K562 (cell line): ENCODE results near the gene CSN3. TPM values are rescaled to one million over a fixed set of nuclear protein-coding genes. Genes with fewer than 3 reads are reported as not detected.

Source experiments
- ATAC-seq: fragments of 200-7000 bp; cut with Tn5 transposase; 3 replicates; pipeline ENCODE4 v1.9.1; 2020; ENCODE audit warnings: moderate library complexity
- BruUV-seq: library from RNA; stranded (reverse); fragments of 400-500 nt; replicated peaks from 2 replicates; lab custom pipeline; 2021; lab: Mats Ljungman, UMichigan
- CTCF ChIA-PET: fragments of 300-600 bp; formaldehyde crosslinking; extraction: SDS; loops from one replicate; lab custom pipeline; 2021; ENCODE audit warnings: low intra/inter-chr PET ratio; lab: Yijun Ruan, JAX
- POLR2A ChIA-PET: fragments of 300-600, 350-650 bp; sonication (Branson Sonifier 250); formaldehyde crosslinking; extraction: SDS; loops from one replicate; lab custom pipeline; 2021; ENCODE audit warnings: antibody characterized with exemption, inconsistent platforms; lab: Yijun Ruan, JAX
- DNase-seq, 4 experiments: peaks; one replicate each; pipeline versions ENCODE4 v3.0.0 to v3.0.0-alpha.2; 2011 to 2018; ENCODE audit warnings: low spot score in 3 of 4, mixed read lengths in 3 of 4; ENCODE audit errors: extremely low read depth in 1 of 4
- FAIRE-seq: peaks from 2 replicates; lab custom pipeline; 2011; peaks lifted over from hg19 to GRCh38; lab: Jason Lieb, UNC
- H2AFZ ChIP-seq: 2 replicates; pipeline ENCODE4 v1.6.0; 2011; ENCODE audit warnings: low read depth, low read length, control low read depth, inconsistent platforms
- H3K27ac ChIP-seq: fragments of 200-600 bp; 3 replicates; pipeline ENCODE4 v1.8.0; 2011; ENCODE audit warnings: low read depth, mild to moderate bottlenecking, control low read depth, inconsistent platforms, low read length, moderate library complexity, mixed read lengths; ENCODE audit errors: extremely low read depth
- H3K27me3 ChIP-seq, 2 experiments: fragments of 300-600 bp in 1 of 2; 2 replicates in 1 of 2; 3 replicates in 1 of 2; pipeline versions ENCODE4 v1.6.0 to v1.8.0; 2011; ENCODE audit warnings: inconsistent platforms in 2 of 2, low read length in 2 of 2, mild to moderate bottlenecking in 1 of 2, mixed read lengths in 1 of 2, moderate library complexity in 1 of 2; ENCODE audit not compliant: control insufficient read depth in 2 of 2, insufficient read depth in 2 of 2
- H3K36me3 ChIP-seq: fragments of 300-600 bp; 3 replicates; pipeline ENCODE4 v1.8.0; 2011; ENCODE audit warnings: mild to moderate bottlenecking, low read length, inconsistent platforms; ENCODE audit not compliant: control insufficient read depth, insufficient read depth
- H3K4me1 ChIP-seq, 2 experiments: fragments of 200-600 bp in 1 of 2; replicated peaks in 1 of 2; 2 replicates in 1 of 2; 3 replicates in 1 of 2; pipeline versions ENCODE4 v1.5.1 to v1.8.0; 2011; ENCODE audit warnings: inconsistent platforms in 2 of 2, low read length in 2 of 2, mild to moderate bottlenecking in 1 of 2, mixed read lengths in 1 of 2, moderate library complexity in 1 of 2; ENCODE audit not compliant: control insufficient read depth in 2 of 2, insufficient read depth in 2 of 2
- H3K4me2 ChIP-seq: 2 replicates; pipeline ENCODE4 v1.6.1; 2011; ENCODE audit warnings: low read length, control low read depth, inconsistent platforms, mixed read lengths; ENCODE audit not compliant: insufficient read depth
- H3K4me3 ChIP-seq: fragments of 200-600 bp; sonication (generic), shearing (Covaris generic); 2 replicates; pipeline ENCODE4 v1.5.1; 2016; ENCODE audit warnings: control low read depth, inconsistent platforms
- H3K79me2 ChIP-seq: fragments of 200-600 bp; 3 replicates; pipeline ENCODE4 v1.8.0; 2011; ENCODE audit warnings: low read length, inconsistent platforms; ENCODE audit not compliant: control insufficient read depth, insufficient read depth
- H3K9ac ChIP-seq, 2 experiments: 2 replicates each; pipeline versions ENCODE4 v1.6.0 to v1.6.1; 2011; ENCODE audit warnings: low read depth in 2 of 2, low read length in 2 of 2, control low read depth in 1 of 2, inconsistent platforms in 1 of 2, mild to moderate bottlenecking in 1 of 2, mixed read lengths in 1 of 2; ENCODE audit not compliant: insufficient read depth in 1 of 2
- H3K9me1 ChIP-seq: one replicate; pipeline ENCODE4 v1.6.0; 2011; ENCODE audit warnings: inconsistent platforms, mild to moderate bottlenecking, low read length, moderate library complexity; ENCODE audit not compliant: control insufficient read depth, insufficient read depth
- H3K9me3 ChIP-seq: replicated peaks from 2 replicates; pipeline ENCODE4 v1.5.1; 2011; ENCODE audit warnings: low read depth, low read length, inconsistent platforms; ENCODE audit not compliant: control insufficient read depth, insufficient read depth
- H4K20me1 ChIP-seq: replicated peaks from 2 replicates; pipeline ENCODE4 v1.6.1; 2011; ENCODE audit warnings: low read length, inconsistent platforms, mixed read lengths; ENCODE audit not compliant: control insufficient read depth, insufficient read depth
- ELF4 ChIP-seq: fragments of 450-650 bp; formaldehyde crosslinking; IDR thresholded peaks from 2 replicates; pipeline ENCODE4 v1.4.0; 2022; ENCODE audit warnings: missing genetic modification characterization
- GABPB1 ChIP-seq: sonication (generic); formaldehyde crosslinking; IDR thresholded peaks from 2 replicates; pipeline ENCODE4 v1.8.0; 2022; ENCODE audit warnings: mild to moderate bottlenecking, missing genetic modification reagents
- JUNB ChIP-seq: fragments of 450-650 bp; formaldehyde crosslinking; conservative IDR thresholded peaks from 2 replicates; pipeline ENCODE4 v1.4.0; 2020; ENCODE audit warnings: mild to moderate bottlenecking
- LEF1 ChIP-seq: fragments of 450-650 bp; IDR thresholded peaks from 2 replicates; pipeline ENCODE4 v1.6.1; 2016; ENCODE audit warnings: mild to moderate bottlenecking
- MAFF ChIP-seq: IDR thresholded peaks from 2 replicates; pipeline ENCODE4 v1.6.1; 2012; ENCODE audit warnings: low read length, improper control_type of control experiment
- NR1H2 ChIP-seq: sonication (generic); formaldehyde crosslinking; IDR thresholded peaks from 2 replicates; pipeline ENCODE4 v1.4.0; 2020; ENCODE audit warnings: mild to moderate bottlenecking, missing genetic modification reagents
- POLR2G ChIP-seq: fragments of 200-400 bp; formaldehyde crosslinking; IDR thresholded peaks from 2 replicates; pipeline ENCODE4 v1.6.1; 2017; ENCODE audit warnings: low read depth, mild to moderate bottlenecking, antibody characterized with exemption, low read length, moderate library complexity
- SMAD1 ChIP-seq: fragments of 150-350 bp; IDR thresholded peaks from 2 replicates; pipeline ENCODE4 v1.6.1; 2014; ENCODE audit warnings: low read length, low read depth; ENCODE audit not compliant: partially characterized antibody
- TAF1 ChIP-seq: IDR thresholded peaks from 2 replicates; pipeline ENCODE4 v1.6.1; 2011; ENCODE audit warnings: mild to moderate bottlenecking, low read length, moderate library complexity; ENCODE audit not compliant: insufficient read depth, control insufficient read depth, severe bottlenecking; ENCODE audit errors: extremely low read depth
- TCF7L2 ChIP-seq: fragments of 150-350 bp; IDR thresholded peaks from 2 replicates; pipeline ENCODE4 v1.6.1; 2016; ENCODE audit warnings: low read depth, mild to moderate bottlenecking, low read length, moderate library complexity
- ZBTB5 ChIP-seq: fragments of 450-650 bp; IDR thresholded peaks from 2 replicates; pipeline ENCODE4 v1.6.1; 2017; ENCODE audit warnings: antibody characterized with exemption
- ZNF212 ChIP-seq: fragments of 450-650 bp; formaldehyde crosslinking; IDR thresholded peaks from 2 replicates; pipeline ENCODE4 v1.4.0; 2020; ENCODE audit warnings: mild to moderate bottlenecking
- ZNF76 ChIP-seq: fragments of 250-450 bp; sonication (Bioruptor Pico); IDR thresholded peaks from 2 replicates; pipeline ENCODE4 v1.4.0; 2020; ENCODE audit warnings: mild to moderate bottlenecking, moderate library complexity, borderline replicate concordance
- ZNF780A ChIP-seq: fragments of 250-450 bp; sonication (Bioruptor Pico); IDR thresholded peaks from 2 replicates; pipeline ENCODE4 v1.5.0; 2021; ENCODE audit warnings: mild to moderate bottlenecking
- WGBS: fragments of 100-300 bp; shearing (Covaris generic); methylation state at CpG from one replicate; pipeline ENCODE4 v1.1.6; 2016; ENCODE audit warnings: low coverage, mixed read lengths; ENCODE audit not compliant: insufficient coverage; ENCODE audit errors: missing lambda C conversion rate; 5-methylcytosine and 5-hydroxymethylcytosine counted together
- in situ Hi-C: fragments of 300-500 bp; cut with MboI; formaldehyde crosslinking; loops from 4 replicates; pipeline ENCODE4 v1.15.0; 2018; ENCODE audit warnings: inconsistent platforms, mixed read lengths
- intact Hi-C: fragments of 100-400 bp; cut with micrococcal nuclease; formaldehyde crosslinking; loops from 2 replicates; pipeline ENCODE4 v1.14.2; 2022
- polyA plus RNA-seq, 8 experiments: library from polyadenylated mRNA; depleted of rRNA in 4 of 8; stranded (reverse) in 5 of 8; unstranded in 3 of 8; fragments of >200 nt; fragmentation: Nextera tagmentation in 2 of 8; fragmentation: Illumina TruSeq in 1 of 8; extraction: Ambion mirVana in 2 of 8; extraction: Trizol in 1 of 8; gene quantifications; 2 replicates each; pipeline versions ENCODE4 v1.2.1 to v1.2.3, GENCODE V29; 2011 to 2014; ENCODE audit warnings: inconsistent platforms in 1 of 8, missing spikeins in 1 of 8
- total RNA-seq, 7 experiments: library from RNA; depleted of rRNA in 6 of 7; stranded (reverse); fragments of >200 nt in 6 of 7; fragmentation: Illumina TruSeq in 2 of 7; extraction: Trizol in 2 of 7; gene quantifications; 2 replicates each; pipeline versions ENCODE4 v1.2.1 to v1.2.3, GENCODE V29; 2011 to 2021; ENCODE audit warnings: low replicate concordance in 1 of 7
- TF ChIP-seq, protein P1 (sequence below): sonication (generic); formaldehyde crosslinking; IDR thresholded peaks from 2 replicates; pipeline ENCODE4 v1.8.0; 2023; ENCODE audit warnings: mild to moderate bottlenecking, missing genetic modification reagents
- TF ChIP-seq, protein P2 (sequence below): fragments of 250-450 bp; sonication (Bioruptor Pico); IDR thresholded peaks from 2 replicates; pipeline ENCODE4 v1.6.1; 2021; ENCODE audit warnings: mild to moderate bottlenecking
- TF ChIP-seq, protein P3 (sequence below): IDR thresholded peaks from 3 replicates; pipeline ENCODE4 v1.6.1; 2011; ENCODE audit warnings: borderline replicate concordance, mild to moderate bottlenecking; ENCODE audit not compliant: insufficient read length, insufficient read depth

CSN3 gene
- total and polyA plus RNA-seq, 9 of the 15 experiments (the other 6 are each of a cell fraction or from before 2014, with no cell fraction given): not detected

GRCh38 chr4:70277121-70277520, 34.7 kb downstream of the CSN3 start:
- Histone ChIP-seq H3K79me2 (no peaks in the 10 kb centered on the region), H3K9me1 (no peaks in the 10 kb centered on the region), H3K4me3 (no peak overlapping the region), H3K27me3 (no peaks in the 10 kb centered on the region), H3K27ac (no peak overlapping the region), H3K4me1 (no peaks in the 10 kb centered on the region), H2AFZ (no peak overlapping the region), H3K4me2 (no peak overlapping the region), H3K9ac (no peak overlapping the region), H3K36me3 (no peaks in the 10 kb centered on the region), H4K20me1 (no peaks in the 10 kb centered on the region), H3K9me3 (no peaks in the 10 kb centered on the region)
- FAIRE-seq (no peak), DNase-seq (no peak), ATAC-seq (no peak)
- in situ Hi-C loops (no loop called here), intact Hi-C loops (no loop called here)
- CTCF ChIA-PET: no interaction called here
- WGBS: 0% methylated on average over 2 of the region's 2 CpGs
- BruUV-seq: no TSS peak
- POLR2A ChIA-PET: no interaction called here
- TF ChIP-seq ZNF76 (CRISPR knock-in tag) (no peak), TCF7L2 (no peak), LEF1 (no peak), ZBTB5 (no peak), ZNF212 (CRISPR knock-in tag) (no peak), ZNF780A (CRISPR knock-in tag) (no peak), ELF4 (CRISPR knock-in tag) (no peak), GABPB1 (CRISPR knock-in tag) (no peak), POLR2G (no peak), NR1H2 (CRISPR knock-in tag) (no peak), JUNB (CRISPR knock-in tag) (no peak), MAFF (no peak), TAF1 (no peak), SMAD1 (no peak)
- TF ChIP-seq, protein P1, sequence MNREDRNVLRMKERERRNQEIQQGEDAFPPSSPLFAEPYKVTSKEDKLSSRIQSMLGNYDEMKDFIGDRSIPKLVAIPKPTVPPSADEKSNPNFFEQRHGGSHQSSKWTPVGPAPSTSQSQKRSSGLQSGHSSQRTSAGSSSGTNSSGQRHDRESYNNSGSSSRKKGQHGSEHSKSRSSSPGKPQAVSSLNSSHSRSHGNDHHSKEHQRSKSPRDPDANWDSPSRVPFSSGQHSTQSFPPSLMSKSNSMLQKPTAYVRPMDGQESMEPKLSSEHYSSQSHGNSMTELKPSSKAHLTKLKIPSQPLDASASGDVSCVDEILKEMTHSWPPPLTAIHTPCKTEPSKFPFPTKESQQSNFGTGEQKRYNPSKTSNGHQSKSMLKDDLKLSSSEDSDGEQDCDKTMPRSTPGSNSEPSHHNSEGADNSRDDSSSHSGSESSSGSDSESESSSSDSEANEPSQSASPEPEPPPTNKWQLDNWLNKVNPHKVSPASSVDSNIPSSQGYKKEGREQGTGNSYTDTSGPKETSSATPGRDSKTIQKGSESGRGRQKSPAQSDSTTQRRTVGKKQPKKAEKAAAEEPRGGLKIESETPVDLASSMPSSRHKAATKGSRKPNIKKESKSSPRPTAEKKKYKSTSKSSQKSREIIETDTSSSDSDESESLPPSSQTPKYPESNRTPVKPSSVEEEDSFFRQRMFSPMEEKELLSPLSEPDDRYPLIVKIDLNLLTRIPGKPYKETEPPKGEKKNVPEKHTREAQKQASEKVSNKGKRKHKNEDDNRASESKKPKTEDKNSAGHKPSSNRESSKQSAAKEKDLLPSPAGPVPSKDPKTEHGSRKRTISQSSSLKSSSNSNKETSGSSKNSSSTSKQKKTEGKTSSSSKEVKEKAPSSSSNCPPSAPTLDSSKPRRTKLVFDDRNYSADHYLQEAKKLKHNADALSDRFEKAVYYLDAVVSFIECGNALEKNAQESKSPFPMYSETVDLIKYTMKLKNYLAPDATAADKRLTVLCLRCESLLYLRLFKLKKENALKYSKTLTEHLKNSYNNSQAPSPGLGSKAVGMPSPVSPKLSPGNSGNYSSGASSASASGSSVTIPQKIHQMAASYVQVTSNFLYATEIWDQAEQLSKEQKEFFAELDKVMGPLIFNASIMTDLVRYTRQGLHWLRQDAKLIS (CRISPR knock-in tag): no peak
- TF ChIP-seq, protein P2, sequence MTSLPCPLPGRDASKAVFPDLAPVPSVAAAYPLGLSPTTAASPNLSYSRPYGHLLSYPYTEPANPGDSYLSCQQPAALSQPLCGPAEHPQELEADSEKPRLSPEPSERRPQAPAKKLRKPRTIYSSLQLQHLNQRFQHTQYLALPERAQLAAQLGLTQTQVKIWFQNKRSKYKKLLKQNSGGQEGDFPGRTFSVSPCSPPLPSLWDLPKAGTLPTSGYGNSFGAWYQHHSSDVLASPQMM (CRISPR knock-in tag): no peak
- TF ChIP-seq, protein P3, sequence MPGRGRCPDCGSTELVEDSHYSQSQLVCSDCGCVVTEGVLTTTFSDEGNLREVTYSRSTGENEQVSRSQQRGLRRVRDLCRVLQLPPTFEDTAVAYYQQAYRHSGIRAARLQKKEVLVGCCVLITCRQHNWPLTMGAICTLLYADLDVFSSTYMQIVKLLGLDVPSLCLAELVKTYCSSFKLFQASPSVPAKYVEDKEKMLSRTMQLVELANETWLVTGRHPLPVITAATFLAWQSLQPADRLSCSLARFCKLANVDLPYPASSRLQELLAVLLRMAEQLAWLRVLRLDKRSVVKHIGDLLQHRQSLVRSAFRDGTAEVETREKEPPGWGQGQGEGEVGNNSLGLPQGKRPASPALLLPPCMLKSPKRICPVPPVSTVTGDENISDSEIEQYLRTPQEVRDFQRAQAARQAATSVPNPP: no peak
